ENCODE results near the gene BIN1.
A peak's percentile ranks its signal among the peaks of the same experiment; 100 is the strongest.

The BIN1 gene, protein sequence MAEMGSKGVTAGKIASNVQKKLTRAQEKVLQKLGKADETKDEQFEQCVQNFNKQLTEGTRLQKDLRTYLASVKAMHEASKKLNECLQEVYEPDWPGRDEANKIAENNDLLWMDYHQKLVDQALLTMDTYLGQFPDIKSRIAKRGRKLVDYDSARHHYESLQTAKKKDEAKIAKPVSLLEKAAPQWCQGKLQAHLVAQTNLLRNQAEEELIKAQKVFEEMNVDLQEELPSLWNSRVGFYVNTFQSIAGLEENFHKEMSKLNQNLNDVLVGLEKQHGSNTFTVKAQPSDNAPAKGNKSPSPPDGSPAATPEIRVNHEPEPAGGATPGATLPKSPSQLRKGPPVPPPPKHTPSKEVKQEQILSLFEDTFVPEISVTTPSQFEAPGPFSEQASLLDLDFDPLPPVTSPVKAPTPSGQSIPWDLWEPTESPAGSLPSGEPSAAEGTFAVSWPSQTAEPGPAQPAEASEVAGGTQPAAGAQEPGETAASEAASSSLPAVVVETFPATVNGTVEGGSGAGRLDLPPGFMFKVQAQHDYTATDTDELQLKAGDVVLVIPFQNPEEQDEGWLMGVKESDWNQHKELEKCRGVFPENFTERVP

DNA sequence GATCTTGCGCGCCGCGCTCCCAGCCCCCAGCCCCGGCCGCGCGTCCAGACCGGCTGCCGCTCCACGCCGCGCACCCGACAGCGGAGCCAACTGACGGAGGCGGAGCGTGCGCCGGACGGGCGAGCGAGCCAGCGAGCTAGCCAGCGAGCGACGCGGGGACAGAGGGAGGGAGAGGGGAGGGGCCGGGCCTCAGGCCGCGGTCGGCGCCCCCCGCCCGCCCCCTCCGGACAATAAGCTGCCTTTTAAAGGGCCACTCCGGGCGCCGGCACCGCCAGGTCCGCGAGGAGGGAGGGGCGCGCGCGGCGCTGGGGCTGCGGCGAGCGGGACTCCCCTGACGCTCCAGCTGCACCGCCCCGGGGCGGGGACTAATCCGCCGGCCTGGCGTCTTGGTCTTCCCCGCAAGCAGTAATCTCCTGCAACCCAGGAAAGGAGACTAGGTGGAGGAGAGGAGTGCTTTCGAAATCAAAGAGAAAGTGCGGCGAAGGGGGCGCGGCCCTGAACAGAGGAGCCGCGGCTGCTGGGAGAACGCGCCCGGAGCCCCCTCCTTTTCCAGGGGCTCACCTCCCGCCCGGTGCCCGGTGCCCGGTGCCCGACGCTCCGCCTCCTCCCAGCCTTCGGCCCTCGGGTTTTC is at the start of gene BIN1:
Gene BIN1, minus strand, starts transcription at position 164 of the 631 bp plus-strand sequence. CDS start 211 bp downstream, outside the sequence.
- DNase-seq (ENCODE audit: low read depth, low spot score), result peak; percentile 45

DNA sequence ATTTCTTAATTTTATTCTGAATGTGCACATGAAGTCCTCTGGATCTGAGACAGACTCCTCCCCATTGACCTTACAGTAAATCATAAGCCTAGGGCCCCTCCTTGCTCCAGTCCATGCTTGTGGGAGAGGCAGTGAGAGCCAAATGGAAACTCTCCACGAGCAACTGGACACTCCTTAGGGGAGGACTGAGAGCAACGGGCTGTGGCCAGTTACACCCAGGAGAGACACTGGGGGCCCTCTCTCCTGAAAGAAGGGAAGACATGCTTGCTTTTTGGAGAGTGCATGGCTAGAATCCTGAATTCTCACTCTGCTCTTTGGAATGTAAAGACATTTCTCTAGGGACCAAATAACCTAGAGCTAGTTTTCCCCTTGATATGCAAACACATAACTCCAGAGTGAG is 49.0 kb upstream of the BIN1 start:
- no peak for DNase-seq (ENCODE audit: low read depth, low spot score)

DNA sequence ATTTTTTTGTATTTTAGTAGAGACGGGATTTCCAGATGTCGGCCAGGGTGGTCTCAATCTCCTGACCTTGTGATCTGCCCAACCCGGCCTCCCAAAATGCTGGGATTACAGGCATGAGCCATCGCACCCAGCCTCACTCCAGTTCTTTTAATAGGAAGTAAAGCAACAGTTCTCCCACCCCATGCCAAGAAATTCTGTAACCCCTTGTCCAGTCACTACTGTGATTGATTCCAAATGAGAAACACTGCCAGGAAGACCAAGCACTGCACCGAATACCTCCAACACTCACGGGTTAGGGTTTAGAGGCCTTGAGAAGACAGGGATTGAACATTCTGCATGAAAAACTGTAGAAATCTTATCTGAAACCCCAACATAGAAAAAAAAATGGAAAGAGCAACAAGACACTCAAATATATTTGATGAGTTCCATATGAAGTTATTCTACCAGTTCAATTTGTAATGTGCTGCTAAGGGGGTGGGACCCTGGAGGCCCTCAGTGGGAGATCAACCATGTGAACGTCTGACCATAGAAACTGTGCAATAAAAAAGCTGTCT is 48.2 kb upstream of the BIN1 start:
- DNase-seq (ENCODE audit: low read depth, low spot score), result no peak

DNA sequence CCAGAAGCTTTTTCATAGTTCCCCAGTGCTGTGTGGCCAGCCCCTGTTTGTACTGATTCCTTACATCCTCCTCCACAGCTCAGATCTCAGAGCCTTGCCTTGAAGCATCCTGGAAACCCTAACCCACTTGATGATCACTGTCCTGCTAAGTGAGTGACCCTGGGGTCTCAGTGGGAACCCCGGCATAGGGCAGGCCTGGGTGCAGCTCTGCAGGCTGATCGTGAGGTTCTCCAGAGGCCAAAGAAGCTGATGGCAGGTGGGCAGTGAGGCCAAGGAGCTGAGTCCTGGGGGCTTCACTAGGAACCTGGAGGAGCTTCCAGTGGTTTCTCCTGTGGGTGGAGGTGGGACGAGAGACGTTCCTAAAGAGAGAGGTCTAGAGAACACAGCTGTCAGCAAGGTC is 47.4 kb upstream of the BIN1 start:
- DNase-seq (ENCODE audit: low read depth, low spot score), result no peak

DNA sequence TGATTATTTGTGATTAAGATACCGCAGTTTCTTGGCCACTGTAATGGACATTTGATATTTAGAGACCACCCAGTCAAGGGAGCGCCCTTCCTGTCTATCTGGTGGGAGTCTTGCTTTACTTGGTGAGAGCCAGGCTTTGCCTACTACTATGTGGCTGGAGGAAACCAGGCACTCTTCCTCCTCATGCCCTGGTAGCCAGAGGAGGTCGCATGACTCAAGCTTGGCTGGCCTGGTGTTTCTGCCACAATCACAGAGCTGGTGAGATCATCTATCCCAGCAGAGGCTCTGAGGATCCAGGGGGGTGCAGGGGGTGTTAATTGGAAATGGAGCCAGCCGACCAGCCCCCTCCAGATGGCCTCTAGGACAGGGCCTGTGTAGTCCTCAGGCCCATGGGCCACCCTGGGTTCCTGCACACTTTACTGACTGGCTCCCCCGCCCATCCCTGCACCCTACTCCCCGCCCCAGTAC is 46.8 kb upstream of the BIN1 start:
- no peak for DNase-seq (ENCODE audit: low read depth, low spot score)

DNA sequence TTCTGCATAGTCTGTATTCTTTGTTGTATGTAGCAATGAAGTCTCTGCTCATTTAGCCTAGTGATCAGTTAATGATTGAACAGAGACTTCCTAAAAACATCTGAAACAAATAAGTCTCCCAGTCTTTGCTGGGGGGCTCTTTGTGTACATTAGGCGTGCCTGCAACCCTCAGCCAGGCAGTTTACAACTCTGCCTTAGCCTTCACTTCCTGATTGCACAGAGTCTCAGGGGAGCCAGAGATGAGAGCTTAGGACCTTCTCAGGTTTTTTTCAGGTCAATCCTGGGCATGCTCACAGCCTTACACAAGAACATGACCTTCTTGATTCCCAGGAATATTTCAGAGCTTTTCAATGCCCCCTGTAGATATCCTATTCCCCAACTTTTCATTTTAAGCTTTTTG is 44.0 kb upstream of the BIN1 start:
- no peak for DNase-seq (ENCODE audit: low read depth, low spot score)

DNA sequence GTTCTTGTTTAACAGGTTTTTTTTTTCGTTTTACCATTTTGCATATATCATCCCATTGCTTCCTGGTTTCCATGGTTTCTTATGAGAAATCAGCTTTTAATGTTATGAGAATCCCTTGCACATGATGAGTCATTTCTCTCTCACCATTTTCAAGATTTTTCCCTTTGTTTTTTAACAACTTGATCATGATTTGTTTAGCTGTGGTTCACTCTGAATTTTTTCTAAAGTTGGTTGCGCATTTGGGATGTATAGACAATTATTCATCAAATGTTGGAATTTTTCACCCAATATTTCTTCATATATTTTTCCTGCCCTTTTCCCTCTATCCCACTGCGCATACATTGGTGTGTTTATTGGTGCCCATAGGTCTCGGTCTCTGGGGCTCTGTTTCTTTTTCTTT is 42.4 kb upstream of the BIN1 start:
- DNase-seq (ENCODE audit: low read depth, low spot score), result no peak

DNA sequence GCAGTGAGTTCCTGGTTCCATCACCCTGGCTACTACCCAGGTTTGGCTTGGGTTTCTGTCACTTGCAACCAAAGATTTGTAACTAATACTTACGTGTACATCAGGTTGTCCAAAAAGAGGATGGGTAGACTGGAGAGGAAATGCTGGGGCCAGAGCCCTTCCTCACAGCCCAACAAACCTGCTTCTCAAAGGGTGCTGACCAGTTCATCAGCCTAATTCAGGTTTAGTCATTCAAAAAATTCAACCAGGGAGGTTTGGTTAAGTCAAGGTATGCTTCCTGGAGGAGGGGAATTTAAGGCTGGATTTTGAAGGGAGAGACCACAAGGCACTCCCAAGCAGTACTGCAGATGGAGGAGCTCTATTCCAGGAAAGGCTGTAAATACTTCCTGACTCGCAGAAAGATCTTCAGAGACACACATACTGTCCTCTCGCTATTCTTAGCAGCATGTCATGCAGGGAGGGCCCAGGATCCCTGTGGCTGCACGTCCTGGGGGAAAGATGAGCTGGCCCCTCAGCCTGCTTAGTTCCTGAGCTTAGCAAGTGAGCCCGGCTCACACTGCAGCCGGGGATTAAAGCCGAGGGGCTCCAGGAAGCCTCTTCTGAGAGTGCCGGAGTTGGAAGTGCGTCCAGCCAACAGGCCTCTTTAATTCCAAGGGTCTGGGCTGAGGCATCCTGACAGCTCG is 40.0 kb upstream of the BIN1 start:
- DNase-seq (ENCODE audit: low read depth, low spot score), result no peak

DNA sequence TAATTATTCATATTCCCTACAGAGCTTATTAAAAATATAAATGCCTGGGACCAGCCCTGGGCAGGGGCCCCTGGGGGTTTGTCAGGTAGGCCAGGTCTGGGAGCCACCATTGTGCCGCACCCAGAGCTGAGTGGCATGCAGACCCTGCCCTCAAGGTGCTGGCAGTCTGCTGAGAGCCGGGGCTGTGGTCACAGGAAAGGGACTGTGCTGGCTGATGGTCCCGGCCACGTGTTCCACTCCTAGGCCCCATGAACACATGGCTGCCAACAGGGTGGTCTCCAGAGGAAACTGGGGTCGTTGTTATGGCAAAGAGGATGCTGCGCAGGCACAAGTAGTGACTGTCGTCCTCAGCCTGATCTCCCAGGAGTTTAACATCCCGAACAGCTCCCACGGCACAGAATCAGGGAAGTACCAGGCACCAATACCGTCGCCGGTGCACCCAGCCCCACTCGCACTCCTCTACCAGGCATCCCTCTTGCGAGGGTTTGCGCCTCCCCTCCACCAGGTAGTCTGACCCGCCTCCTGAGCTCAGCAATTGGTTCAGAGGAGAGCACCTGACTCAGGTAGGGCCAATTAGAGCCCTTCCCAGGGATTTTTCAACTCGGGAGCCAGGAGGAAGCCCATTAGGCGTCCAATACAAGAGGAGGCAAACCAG is 39.2 kb upstream of the BIN1 start:
- DNase-seq (ENCODE audit: low read depth, low spot score), result no peak

DNA sequence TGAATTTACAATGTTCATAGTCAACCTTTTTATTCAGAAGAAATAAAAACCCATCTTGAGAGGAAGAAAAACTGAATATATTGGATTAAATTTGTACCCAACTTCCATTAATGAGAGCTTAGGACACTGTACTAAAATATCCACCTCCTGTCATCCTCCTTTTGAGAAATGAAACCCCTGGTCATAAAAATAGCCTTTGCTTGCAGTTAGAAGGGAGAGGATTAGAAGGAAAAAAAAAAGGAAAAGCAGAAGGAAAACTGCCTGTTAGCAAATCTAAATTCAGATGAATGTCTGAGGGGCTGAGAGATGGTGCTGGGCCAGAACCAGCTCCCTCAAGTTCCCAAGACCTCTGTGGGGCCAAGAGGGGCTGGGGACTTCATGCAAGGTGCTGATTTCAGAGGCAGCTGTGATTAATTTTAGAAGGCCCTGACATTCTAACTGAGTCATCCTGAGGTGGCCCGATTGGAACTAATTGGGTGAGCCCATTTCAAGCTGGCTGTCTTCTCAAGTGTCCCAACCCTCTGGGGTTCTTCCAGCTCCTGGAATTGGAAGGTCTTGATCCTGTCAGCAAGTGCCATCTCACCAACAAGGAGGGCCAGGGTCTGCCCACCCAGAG is 38.4 kb upstream of the BIN1 start:
- DNase-seq (ENCODE audit: low read depth, low spot score), result no peak

DNA sequence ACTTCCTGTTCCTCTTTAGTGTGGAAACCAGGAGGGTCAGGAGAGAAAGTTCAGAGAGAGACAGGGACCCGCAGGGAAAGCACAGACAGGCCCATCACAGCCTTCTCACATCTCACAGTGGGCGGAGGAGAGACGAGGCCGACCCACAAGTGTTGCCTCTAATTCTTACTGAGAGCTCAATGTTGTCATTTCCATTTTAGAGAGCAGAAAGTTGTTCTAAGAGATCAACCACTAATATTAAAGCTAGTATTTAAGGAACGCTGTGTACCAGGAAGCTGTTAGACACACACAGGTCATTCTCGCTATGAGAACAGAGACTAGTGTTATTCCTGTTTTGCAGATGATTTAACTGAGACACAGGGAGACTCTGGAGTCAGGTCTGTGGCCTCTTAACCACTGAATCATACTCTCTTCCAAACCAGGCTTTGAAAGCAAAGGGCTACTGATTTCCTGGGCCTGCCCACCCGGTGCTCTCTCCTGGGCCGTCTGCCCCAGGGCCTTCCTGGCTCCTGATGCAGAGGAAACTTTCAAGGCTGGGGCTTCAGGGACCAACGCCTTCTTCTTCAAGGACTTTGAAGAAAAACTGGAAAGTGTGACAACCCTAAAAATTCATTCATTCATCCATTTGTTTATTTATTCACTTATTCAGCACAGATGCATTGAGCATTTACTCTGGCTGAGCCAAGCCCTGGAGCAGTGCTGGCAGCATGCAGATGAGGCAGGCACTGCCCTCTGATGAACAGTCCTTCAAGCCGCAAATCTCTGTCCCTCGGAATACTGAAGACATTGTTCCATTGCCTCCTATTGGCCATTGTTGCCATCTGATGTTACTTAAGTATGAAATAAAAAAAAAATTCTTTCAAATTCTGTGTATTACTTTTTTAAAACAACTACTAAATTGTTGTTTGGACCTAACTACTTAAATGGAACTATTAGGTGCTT is 37.2 kb upstream of the BIN1 start:
- DNase-seq (ENCODE audit: low read depth, low spot score), result no peak

DNA sequence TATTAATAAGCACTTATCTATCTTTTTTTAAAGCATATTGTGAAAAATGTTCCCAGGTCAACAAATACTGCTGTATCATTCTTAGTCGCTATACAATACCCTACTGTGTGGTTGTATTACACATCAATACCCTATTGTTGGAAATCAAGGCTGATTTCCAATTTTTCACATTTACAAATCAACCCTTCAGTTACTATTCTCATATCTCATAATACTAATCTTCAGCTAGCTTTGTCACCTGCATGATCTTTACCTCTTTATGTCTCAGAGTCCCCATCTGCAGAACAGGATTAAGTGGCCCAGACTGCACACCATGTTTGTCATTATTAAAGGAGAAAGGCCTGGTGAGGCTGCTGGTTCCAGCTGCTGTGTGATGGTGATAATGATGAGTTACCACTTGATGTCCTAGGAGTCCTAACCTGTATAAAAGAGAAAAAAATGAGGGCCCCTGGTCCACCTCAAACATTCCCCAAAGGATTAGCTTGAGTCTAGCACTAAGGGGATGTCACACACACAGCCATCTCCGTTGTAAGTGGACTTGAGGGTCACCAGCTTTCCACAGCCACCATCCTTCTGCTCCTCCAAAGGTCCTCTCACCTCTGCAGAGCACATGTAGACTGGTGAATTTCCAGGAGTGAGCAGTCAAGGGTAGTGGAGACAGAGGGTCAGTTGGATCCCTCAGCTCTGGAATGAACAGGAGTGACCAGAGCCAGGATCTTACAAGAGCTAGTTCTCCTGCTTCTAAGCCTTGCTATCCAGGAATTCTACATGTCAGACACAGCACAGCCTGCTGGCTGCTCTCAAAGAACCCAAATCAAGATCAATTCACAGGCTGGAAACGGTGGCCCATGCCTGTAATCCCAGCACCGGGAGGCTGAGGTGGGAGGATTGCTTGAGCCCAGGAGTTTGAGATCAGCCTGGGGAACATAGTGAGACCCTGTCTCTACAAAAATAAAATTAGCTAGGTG is 36.0 kb upstream of the BIN1 start:
- DNase-seq (ENCODE audit: low read depth, low spot score), result no peak

DNA sequence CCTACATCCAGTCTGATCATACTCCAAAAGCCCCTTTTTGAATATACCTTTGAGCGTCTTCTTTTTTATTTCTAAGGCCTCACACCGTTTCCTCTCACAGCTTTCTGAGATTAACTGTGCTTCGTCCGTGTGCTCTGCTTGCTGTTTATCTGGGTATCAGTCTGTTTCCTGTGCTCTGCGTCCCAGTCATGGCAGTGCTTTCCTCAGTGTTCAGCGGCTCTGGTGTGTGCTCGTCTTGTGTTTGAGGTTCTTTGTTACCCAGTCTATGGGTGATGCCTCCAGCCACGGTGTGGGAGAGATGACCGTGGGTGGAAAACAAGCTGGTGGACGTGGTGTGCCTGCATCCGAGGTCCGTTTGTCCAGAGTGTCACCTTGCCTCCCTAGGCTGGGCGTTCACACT is 33.6 kb upstream of the BIN1 start:
- no peak for DNase-seq (ENCODE audit: low read depth, low spot score)

DNA sequence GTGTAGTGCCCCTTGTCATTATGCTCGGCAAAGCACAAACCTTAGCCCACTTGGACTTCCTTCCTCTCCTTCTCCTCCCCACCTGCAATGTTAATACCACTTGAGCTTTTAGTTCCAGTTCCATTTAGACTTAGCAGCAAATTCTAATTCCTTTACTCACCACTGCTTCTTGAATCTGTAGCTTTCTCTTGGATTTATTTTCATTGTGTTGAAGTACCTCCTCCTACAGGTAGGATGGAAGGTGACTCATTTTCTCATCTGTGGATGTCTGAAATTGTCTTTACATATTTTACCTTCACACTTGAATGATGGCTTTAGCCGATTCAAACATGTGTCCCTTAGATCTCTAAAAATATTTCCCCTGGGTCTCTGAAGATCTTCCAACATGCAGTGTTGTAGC is 32.8 kb upstream of the BIN1 start:
- no peak for DNase-seq (ENCODE audit: low read depth, low spot score)

DNA sequence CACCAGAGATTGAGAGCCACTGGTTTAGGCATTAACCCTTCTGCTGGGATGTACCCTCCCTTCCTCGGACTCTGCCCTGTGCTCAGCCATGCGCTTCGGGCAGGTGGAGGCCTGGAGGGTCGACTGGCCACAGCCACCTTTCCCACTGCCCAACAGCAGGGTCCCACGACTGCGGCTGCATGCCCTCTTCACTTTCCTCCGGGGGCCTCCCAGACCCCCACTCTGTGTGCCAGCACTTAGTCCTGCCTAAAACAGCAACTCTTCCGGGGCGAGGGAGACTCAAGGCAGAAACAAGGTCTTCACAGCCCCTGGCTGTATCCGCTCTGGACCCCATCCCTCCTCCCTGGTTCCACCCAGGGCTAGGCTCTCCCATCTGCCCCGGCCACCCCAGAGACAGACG is 31.3 kb upstream of the BIN1 start:
- DNase-seq (ENCODE audit: low read depth, low spot score), result no peak

DNA sequence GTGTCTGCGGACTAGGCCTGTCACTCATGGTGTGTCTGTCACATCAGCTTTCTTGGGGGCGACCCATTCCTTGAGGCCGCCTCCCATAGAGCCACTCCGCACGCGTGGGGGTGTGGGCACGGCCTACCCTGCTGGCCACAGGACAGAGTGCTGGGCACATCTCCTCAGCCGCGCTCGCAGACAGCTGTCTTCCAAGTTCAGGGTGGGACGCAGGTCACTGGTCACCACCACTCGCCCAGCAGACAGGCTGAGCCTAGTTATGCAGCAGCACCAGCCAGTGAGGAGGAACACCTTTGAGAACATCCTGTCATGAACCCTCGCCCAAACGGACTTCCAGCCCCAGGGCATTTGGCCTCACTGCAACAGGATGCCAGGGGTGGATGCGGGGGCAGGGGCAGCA is 30.8 kb upstream of the BIN1 start:
- DNase-seq (ENCODE audit: low read depth, low spot score), result no peak

DNA sequence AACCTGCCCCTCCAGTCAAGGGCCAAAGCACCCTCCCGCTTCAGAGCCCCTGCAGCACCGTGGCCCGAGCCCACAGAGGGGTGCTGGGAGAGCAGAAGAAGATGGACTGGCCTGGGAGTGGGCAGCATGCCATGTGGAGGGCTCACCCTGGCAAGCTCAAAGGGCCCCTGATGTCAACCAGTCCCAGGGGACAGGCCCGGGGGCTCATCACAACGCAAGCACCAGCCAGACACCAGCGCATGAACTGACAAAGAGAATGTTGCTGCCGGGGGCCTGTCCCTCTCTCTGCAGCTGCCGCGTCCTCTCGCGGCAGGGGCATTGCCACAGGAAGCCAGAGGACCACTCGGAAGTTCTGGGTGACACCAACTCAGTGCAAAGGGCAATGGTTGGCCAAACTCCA is 30.3 kb upstream of the BIN1 start:
- DNase-seq (ENCODE audit: low read depth, low spot score), result no peak

Data from activated CD4-positive, CD25-positive, alpha-beta regulatory T cell treated with anti-CD3 and anti-CD28 coated beads, Interleukin-2, amount 50 U/mL, for 16 hours (primary cell).